ENCODE data around the gene TAAR1. TPM values are rescaled to one million over a fixed set of nuclear protein-coding genes. Genes with fewer than 3 reads are reported as not detected.
"Not testable (repeated sequence)": the region's sequence is repeated elsewhere in the genome, so short reads cannot be mapped to it uniquely, and the experiment has no call there.

TAAR1 gene
- total and polyA plus RNA-seq, 9 donors: 0.28 TPM; not detected in 8

- Histone ChIP-seq H3K4me1 (ENCODE audit: insufficient read depth) (no peaks in the 10 kb centered on the region), H3K9me3 (no peaks in the 10 kb centered on the region), H3K27ac (no peak overlapping the region), H3K27me3 (no peaks in the 10 kb centered on the region), H3K4me3 (no peak overlapping the region), H3K36me3 (no peaks in the 10 kb centered on the region)
- no peak for DNase-seq
- WGBS, 3 donors: 79 to 93% (median 90%) methylated on average over 3 of the region's 3 CpGs
- intact Hi-C loops (cut with DNase I): no loop called here
- no peak for TF ChIP-seq POLR2A (IDR thresholded peaks at IDR 0.05)
- TF ChIP-seq EP300 (IDR thresholded peaks at IDR 0.05): no peak
- no peak for TF ChIP-seq CTCF (IDR thresholded peaks at IDR 0.05)
Observed at GRCh38 chr6:132686531-132686930, 27.5 kb upstream of the TAAR1 start.

GRCh38 chr6:132685009-132685408, 26.0 kb upstream of the TAAR1 start:
- Histone ChIP-seq H3K4me3 (no peak overlapping the region), H3K36me3 (no peaks in the 10 kb centered on the region), H3K9me3 (no peaks in the 10 kb centered on the region), H3K27ac (no peak overlapping the region), H3K27me3 (no peaks in the 10 kb centered on the region), H3K4me1 (ENCODE audit: insufficient read depth) (no peaks in the 10 kb centered on the region)
- intact Hi-C loops (cut with DNase I): no loop called here
- DNase-seq: no peak
- no peak for TF ChIP-seq EP300 (IDR thresholded peaks at IDR 0.05)
- TF ChIP-seq CTCF (IDR thresholded peaks at IDR 0.05): no peak
- no peak for TF ChIP-seq POLR2A (IDR thresholded peaks at IDR 0.05)
- WGBS, 3 donors: 88 to 91% (median 89%) methylated on average over 3 of the region's 3 CpGs

GRCh38 chr6:132684272-132684671, 25.3 kb upstream of the TAAR1 start:
- Histone ChIP-seq H3K27me3 (no peaks in the 10 kb centered on the region), H3K9me3 (no peaks in the 10 kb centered on the region), H3K4me3 (no peak overlapping the region), H3K4me1 (ENCODE audit: insufficient read depth) (no peaks in the 10 kb centered on the region), H3K36me3 (no peaks in the 10 kb centered on the region), H3K27ac (no peak overlapping the region)
- WGBS, 3 donors: 88 to 90% (median 89%) methylated on average over 6 of the region's 6 CpGs
- DNase-seq: no peak
- intact Hi-C loops (cut with DNase I): no loop called here
- TF ChIP-seq EP300 (IDR thresholded peaks at IDR 0.05) (no peak), CTCF (IDR thresholded peaks at IDR 0.05) (no peak), POLR2A (IDR thresholded peaks at IDR 0.05) (no peak)

- Histone ChIP-seq H3K9me3 (no peaks in the 10 kb centered on the region), H3K27ac (no peak overlapping the region), H3K36me3 (no peaks in the 10 kb centered on the region), H3K27me3 (no peaks in the 10 kb centered on the region), H3K4me1 (ENCODE audit: insufficient read depth) (no peaks in the 10 kb centered on the region), H3K4me3 (no peak overlapping the region)
- no peak for TF ChIP-seq CTCF (IDR thresholded peaks at IDR 0.05)
- WGBS, 3 donors: 49 to 52% (median 49%) methylated on average over 6 of the region's 6 CpGs
- DNase-seq: no peak
- intact Hi-C loops (cut with DNase I): no loop called here
Observed at GRCh38 chr6:132683543-132683942, 24.6 kb upstream of the TAAR1 start.

- H3K36me3 ChIP-seq; H3K9me3 ChIP-seq; H3K27ac ChIP-seq; H3K4me3 ChIP-seq; H3K4me1 ChIP-seq (ENCODE audit: insufficient read depth); intact Hi-C loops (cut with DNase I); DNase-seq; H3K27me3 ChIP-seq: not testable (repeated sequence)
Observed at GRCh38 chr6:132679094-132679493, 20.1 kb upstream of the TAAR1 start.
